22Rv1 (cell line): ENCODE data around the gene CAMK1D.
"Not testable (repeated sequence)": the region's sequence is repeated elsewhere in the genome, so short reads cannot be mapped to it uniquely, and the experiment has no call there.

Experiments used
- H3K27ac ChIP-seq: fragments of 450-650 bp; 2 replicates; pipeline ENCODE4 v1.5.1; 2017
- ZFX ChIP-seq: fragments of 450-650 bp; IDR thresholded peaks from 2 replicates; pipeline ENCODE4 v1.6.1; 2017; ENCODE audit warnings: antibody characterized with exemption, borderline replicate concordance
- TF ChIP-seq, protein P1 (sequence below): fragments of 450-650 bp; IDR thresholded peaks from 2 replicates; pipeline ENCODE4 v1.5.1; 2017; ENCODE audit warnings: mild to moderate bottlenecking

The CAMK1D gene

GRCh38 chr10:12321641-12322040 is 27.7 kb upstream of the CAMK1D start:
- TF ChIP-seq, protein P1, sequence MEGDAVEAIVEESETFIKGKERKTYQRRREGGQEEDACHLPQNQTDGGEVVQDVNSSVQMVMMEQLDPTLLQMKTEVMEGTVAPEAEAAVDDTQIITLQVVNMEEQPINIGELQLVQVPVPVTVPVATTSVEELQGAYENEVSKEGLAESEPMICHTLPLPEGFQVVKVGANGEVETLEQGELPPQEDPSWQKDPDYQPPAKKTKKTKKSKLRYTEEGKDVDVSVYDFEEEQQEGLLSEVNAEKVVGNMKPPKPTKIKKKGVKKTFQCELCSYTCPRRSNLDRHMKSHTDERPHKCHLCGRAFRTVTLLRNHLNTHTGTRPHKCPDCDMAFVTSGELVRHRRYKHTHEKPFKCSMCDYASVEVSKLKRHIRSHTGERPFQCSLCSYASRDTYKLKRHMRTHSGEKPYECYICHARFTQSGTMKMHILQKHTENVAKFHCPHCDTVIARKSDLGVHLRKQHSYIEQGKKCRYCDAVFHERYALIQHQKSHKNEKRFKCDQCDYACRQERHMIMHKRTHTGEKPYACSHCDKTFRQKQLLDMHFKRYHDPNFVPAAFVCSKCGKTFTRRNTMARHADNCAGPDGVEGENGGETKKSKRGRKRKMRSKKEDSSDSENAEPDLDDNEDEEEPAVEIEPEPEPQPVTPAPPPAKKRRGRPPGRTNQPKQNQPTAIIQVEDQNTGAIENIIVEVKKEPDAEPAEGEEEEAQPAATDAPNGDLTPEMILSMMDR = no peak
- no peak for TF ChIP-seq ZFX
- H3K27ac ChIP-seq = no peak overlapping the region

DNA sequence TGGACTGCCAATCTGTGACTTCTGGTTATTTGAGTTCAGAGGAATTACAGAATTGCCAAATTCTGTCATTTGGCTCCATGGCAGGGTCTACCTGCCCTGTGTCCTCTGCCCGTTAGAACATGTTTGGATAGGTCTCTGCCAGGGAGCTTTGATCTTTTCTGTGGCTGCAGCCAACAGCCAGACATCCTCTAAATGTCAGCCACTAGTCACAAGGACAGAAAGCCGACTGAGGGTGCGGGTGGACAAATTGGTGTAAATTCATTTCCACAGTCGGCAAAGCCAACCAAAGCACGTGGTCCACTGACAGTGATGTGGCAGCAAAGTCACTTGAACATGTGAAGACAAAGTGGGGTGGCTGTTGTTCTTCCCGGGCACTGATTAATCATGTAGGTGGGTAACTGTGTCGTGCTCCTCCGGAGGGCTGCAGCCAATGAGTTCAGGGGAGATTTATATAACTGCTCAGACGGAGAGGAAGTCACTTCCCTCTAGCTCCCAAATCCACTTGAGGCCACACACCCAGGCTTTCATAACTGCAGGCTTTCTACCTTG is 26.7 kb upstream of the CAMK1D start:
- TF ChIP-seq ZFX = no peak
- TF ChIP-seq, protein P1 = no peak
- H3K27ac ChIP-seq = no peak overlapping the region

DNA sequence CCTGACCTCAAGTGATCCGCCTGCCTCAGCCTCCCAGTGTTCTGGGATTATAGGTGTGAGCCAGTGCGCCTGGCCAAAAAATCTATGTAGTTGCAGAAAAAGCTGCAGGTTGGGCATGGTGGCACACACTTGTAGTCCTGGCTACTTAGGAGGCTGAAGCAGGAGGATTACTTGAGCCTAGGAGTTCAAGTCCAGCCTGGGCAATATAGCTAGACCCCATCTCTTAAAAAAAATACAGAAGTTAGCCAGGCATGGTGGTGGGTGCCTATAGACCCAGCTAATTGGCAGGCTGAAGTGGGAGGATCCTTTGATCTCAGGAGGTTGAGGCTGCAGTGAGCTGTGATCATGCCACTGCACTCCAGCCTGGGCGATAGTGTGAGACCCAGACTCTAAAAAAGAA is 24.8 kb upstream of the CAMK1D start:
- no peak overlapping the region for H3K27ac ChIP-seq
- TF ChIP-seq, protein P1 = no peak
- no peak for TF ChIP-seq ZFX

GRCh38 chr10:12327074-12327473 is 22.3 kb upstream of the CAMK1D start:
- TF ChIP-seq ZFX = no peak
- TF ChIP-seq, protein P1 = no peak
- H3K27ac ChIP-seq = no peak overlapping the region

DNA sequence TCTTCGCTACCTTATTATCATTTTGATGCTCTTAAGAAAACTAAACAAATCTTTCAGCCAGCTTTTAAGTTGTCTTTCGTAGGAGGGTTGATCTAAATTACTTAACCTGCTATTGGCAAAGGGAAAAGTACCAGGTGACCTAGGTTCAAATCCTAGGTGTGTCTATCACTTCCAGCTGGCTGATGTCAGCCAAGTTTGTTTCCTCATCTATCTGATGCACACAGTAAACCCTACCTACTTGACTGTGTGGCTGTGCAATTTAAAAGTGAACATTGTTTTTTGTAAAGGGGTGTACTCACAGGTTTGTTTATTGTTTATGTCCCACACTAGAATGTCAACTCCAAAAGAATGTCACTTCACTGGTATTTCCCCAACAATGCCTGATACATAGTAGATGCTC is 21.9 kb upstream of the CAMK1D start:
- TF ChIP-seq, protein P1 = no peak
- TF ChIP-seq ZFX = no peak
- no peak overlapping the region for H3K27ac ChIP-seq

DNA sequence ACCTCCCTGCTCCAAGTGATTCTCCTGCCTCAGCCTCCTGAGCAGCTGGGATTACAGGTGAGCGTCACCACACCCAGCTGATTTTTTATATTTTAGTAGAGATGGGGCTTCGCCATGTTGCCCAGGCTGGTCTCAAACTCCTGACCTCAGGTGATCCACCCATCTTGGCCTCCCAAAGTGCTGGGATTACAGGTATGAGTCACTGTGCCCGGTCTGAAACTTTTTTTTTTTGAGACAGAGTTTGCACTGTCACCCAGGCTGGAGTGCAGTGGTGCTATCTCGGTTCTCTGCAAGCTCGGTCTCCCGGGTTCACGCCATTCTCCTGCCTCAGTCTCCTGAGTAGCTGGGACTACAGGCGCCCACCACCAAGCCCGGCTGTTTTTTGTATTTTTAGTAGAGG is 21.0 kb upstream of the CAMK1D start:
- H3K27ac ChIP-seq = not testable (repeated sequence)

DNA sequence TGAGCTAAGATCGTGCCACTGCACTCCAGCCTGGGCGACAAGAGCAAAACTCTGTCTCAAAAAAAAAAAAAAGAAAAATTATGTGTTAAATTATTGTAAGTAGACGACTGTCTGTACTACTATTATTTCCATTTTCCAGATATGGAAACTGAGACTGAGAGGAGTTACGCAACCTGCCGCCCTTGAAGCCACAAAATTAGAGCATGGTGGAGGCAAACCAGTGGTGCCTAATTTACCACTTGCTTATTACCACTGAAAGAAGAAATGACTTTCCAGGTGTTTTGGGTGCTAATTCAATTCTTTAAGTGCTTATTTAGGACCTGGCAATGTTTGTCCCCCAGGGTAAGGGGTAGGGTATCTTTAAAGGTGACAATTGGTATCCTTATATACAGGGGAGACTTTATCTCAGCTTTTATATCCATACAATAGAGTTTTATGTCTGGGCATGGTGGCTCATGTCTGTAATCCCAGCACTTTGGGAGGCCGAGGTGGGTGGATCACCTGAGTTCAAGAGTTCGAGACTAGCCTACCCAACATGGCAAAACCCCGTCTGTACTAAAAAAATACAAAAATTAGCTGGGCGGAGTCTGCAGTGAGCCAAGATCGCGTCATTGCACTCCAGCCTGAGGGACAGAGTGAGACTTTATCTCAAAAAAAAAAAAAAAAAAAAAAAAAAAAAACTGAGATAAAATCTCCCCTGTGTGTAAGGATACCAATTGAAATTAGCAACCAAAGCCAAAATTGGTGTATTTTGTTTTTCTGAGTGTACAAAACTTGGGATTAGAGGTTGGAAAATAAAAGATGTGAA is 16.6 kb upstream of the CAMK1D start:
- TF ChIP-seq, protein P1 = no peak
- no peak for TF ChIP-seq ZFX
- no peak overlapping the region for H3K27ac ChIP-seq
